IPS DF 4.7 (cell line): Measurements from ENCODE around the gene SAMD4A.

Source experiments
- DNase-seq: peaks from one replicate; pipeline ENCODE4 v3.0.0-alpha.2; 2013; ENCODE audit warnings: low spot score; ENCODE audit errors: extremely low read depth

The SAMD4A gene

DNA sequence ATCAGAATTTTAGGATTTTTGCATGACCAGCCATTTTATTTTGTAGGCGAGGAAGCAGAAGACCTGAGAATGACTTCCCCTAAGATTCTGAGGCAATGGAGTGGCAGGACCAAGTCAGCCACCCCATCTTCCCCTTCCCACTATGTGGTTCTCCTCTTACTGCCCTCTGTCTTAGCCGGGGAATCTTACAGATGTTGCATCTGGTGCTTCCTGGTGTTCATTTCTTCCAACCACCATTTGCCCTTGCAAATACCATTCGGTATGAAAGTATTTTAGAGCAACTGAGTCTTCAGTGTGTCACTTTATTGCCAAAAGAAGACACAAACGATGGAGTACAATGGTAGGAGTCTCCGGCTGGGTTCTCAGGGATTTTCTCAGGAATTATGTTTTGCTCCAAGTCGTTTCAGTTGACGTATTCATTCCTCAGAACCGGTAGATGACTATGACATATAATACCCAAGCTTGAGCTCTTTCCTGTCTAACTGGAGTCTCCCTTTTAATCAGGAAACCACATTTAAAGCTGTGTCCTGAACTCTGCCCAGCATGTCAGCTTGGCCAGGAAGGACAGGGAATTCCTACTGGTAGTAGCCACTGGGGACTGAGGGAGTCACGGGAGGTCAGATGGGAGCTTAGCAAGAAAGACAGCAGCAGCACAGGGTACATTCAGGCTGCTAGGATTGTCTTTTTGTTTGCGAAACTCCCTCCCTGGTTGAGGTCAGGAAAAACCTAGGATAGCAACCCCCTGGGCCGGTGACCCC is 87.0 kb downstream of the SAMD4A start:
- DNase-seq, result no peak

DNA sequence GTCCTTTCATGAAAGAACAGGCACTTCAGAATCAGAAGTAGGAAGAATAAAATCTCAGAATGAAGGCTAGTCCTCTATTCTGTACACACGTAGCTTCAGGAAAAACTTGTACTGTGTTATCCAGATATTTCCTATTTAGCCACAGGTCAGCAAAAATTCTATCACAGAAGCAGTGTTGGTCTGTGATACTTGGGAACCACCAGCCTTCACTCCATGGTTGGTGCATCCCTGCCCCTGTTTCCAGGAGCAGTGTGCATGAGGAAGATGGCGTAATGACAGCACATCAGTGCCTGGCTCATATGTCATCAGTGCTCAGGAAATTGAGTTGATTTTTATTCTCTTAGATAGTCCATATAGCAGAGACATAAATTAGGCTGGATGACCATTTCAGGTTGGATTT is 87.7 kb downstream of the SAMD4A start:
- DNase-seq, result no peak

DNA sequence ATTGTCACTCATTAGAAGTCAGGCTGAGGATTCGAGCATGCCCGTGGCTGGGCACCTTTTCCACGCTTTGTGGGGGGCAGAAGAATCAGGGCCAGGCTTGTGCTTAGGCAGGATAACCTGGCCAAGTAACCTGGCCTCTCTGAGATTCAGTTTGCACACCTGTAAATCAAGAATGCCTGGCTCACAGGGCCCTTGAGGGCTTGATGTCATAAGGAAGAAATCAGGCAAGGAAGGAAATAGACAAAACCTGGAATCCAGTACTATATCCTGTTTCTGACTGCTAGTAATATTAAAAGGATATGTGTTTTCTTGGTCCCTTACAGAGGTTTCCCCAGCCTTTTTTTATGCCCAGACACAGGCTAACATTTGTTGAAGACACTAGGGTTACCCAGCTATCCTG is 91.9 kb downstream of the SAMD4A start:
- DNase-seq, result no peak

DNA sequence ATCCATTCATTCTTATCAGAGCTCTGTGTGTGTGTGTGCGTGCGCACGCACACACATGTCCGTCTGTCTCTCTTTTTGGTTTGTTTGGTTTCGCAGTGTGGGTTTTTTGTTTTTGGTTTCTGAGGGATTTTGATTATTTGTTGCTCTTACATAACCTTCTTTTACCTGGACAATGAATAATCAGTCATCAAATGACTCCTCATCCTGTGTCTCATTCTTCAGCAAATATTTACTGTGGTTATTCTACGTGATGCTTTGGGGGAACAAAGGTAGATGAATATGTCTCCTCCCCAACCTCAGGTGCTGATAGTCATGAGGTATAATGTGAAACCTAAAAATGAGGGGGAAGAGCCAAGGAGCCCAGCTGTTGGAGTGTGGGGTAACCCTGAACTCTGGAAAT is 92.4 kb downstream of the SAMD4A start:
- no peak for DNase-seq

DNA sequence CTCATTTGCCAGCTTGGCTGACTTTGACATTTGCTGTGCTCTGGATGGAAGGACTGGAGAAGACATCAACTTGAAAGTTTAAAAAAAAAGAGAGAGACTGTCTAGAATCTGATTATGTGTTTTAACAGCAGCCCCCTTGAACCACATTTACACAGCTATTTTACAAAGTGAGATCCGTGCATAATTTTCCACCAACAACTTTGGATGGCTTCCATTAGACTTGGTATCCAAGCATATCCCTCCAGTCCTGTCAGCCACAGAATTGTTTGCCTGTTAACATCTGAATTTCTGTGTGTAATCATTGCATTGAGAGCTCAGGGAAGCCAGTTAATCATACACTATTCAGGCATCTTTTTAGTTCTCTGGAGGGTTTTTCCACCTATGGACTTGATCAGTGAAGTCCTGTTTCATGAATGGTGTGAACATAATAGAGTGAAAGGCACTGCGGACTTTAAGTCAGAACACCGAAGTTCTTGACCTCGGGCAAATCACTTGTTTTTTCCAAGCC is 93.7 kb downstream of the SAMD4A start:
- no peak for DNase-seq

DNA sequence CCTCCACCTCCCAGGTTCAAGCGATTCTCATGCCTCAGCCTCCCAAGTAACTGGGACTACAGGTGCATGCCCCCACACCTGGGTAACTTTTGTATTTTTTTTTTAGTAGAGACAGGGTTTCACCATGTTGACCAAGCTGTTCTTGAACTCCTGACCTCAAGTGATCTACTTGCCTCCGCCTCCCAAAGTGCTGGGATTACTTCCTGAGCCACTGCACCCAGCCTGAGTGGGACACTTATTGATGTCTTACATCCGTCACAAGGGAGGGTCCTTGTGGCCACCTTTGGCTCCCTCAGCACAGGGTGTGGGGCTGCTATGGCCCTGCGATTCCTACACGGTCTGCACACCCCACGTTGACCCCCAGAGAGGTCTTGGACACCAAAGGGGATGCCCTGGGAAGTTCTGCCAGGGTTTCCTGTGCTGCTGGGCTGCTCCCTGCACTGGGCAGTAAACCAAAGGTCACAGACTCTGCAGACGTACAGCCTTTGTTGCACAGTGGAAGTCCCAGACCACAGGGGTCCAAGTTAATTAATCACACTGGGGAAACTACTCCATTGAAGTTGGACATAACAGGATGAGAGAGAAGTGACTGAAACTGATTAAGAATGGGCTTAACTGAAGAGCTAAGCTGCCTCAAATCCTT is 95.7 kb downstream of the SAMD4A start:
- no peak for DNase-seq

DNA sequence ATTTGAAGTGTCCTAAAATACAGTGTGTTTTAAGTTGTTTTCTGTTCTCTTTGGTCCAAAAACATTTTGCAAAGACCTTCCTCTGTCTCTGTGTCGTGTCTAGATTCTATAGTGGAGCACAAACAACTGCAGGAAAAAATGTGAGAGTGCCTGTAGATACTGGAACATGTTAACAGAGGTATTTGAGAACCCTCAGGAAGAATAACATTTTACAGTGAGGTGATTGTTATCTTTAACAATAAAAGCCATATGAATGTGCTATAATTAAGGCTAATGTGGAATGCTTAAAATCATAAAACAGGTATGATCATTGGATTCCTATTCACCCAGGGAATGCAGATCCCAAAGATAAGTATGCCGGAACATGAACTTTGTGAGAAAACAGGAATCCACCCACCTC is 98.0 kb downstream of the SAMD4A start:
- DNase-seq, result no peak

DNA sequence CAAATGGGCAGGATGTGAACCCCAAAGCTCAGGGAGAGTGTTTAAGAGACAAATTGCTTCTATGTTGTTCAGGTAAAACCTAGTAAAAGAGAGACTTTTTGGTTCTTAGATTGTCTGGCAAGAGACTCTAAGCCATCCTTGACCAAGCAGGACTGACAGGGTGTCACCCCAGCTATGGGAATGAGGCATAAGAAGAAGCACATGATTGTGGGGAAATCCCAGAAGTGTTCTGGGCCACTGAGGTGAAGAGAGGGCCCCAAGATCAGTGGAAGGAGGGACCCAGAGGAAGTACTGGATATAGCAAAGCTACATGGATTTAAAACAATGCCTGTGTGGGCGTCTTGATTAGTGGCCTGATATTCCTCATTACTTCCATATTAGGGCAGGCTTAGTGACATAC is 99.0 kb downstream of the SAMD4A start:
- no peak for DNase-seq

DNA sequence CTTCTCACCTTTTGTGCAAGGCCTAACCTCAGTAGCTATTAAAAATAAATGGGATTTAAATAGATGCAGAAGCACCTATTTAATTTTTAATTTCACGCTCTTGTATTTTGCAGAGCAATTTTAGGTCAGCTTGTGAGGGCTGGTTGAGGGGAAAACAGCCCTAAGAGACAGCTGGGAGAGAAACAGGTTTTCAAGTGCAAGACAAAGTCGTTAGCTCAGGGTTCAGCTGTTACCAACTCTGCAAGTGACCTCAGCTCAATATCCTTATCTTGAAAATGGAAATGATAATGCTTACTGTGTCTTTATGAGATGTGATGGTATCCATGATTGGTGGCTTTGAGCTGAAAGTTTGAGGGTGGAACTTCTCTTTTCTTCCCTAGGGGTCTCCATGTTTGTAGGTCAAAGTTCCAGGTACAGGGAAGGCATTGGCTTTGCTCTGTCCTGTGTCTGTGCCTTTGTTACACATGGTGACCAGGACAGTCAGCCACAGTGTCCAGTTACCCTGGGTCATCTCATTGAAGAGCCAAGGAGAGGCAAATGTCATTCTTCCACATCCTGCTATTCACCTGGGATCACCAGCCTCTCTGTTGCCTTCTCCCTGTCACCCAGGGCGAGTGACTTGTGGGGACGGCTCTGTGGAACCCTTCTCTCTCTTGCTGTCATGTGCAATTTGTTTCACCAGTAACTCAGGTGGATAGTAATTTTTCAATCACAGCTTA is 100.3 kb downstream of the SAMD4A start:
- no peak for DNase-seq

DNA sequence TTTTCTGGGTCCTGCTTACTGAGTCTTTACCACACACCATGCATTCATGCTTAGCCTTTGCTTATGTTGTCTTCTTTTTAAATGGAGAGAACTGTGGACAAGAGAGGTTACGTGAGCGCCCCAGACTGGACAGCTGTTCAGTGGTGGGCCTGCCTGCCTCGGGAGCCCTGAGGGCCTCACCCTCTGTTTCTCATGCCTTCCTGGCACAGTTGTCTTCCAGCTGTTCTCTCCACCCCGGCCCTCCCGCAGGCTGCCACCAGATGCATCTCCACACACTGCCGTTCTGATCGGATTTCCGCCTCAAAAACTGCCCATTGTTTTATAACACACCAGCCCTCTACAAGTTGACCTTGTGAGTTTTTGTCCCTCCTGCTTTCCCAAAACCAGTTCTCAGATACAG is 100.8 kb downstream of the SAMD4A start:
- DNase-seq, result no peak

DNA sequence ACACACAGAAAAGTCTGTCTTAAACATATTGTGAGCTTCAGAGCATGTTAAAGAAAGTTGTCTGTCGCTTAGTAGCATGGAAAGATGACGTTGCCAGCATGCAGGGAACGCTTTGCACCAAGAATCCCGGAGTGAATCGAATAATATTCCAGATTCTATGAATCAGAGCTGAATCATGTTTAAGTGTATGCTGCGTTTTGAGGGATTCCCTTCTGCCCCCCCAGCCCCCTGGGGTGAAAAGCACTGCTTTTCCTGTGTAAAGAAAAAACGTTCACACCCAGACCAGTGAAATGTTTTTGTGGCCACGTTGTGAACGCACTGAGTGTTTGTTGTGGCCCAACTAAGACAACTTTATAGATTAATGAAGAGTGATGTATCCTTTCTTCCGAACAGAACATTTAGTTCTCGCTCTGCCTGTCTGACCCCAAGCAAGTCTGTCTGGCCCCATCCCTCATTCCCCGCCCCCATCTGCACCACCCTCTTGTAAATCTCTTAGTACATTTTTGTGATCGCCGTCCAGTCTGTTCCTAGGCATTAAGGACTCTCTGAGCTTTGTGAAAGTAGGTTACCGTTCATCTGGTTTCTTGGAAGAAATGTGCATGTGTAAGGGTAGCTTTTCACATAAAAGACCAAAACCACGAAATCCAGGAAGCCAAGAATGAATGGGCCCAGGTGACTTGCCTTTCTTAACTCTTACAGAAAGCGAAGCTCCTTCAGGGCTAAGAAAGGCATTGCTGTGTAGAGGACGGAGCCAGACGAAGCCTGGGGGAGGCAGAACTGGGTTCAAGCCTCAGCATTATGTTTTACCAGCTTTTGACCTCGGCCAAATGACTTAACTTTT is 103.0 kb downstream of the SAMD4A start:
- DNase-seq, result no peak

DNA sequence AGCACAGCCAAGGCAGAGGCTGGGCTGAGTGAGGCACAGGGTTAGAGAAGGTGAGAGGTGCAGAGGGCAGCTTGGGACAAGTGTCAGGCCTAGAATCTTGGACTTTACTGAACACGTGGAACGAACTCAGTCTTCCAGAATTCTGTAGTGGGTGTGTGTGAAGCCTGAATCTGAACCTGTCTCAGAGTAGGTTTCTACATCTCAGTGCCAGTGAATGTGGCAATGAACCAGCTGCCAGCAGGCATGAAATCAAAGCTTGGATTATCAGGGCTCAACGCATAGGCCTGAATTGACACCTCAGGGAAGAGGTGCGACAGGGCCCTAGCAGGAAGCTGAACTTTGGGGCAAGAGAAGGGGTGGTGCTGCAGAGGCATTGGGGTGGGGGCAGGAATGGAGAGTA is 104.6 kb downstream of the SAMD4A start:
- no peak for DNase-seq

DNA sequence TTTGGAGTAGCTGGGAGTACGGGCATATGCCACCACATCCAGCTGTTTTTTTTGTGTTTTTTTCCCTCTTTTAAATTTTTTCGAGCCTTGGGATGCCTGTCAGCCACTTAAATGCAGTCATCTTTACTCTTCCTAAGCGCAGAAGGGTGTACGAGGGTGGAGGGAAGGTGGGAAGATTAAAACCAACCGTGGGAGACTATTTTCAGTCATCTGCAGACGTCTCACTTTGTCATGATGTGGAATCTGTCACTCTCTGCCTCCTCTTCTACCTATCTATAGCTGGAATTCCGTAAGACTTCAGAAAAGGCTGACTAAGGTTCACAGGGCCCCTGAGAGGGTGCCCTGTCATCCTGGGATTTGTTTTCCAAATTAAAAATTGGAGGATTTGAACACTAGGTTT is 105.3 kb downstream of the SAMD4A start:
- DNase-seq, result no peak

DNA sequence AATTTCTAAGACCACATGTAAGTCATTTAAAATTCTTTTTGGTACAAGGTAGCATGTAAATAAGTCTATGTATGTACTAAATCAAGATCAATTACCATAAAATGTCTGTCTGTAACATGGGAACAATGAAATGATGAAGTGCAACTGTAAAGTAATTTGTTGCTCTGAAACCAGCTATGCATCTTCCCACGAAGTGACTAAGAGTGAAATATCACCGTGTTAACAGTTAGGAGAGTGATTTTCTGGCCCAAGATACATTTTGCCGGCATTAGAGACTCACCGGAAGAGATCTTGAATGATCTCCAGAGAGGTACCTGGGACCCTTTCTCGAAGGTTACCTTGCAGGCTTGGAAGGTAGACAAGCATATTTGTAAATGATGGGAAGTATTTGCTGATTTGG is 105.8 kb downstream of the SAMD4A start:
- no peak for DNase-seq

DNA sequence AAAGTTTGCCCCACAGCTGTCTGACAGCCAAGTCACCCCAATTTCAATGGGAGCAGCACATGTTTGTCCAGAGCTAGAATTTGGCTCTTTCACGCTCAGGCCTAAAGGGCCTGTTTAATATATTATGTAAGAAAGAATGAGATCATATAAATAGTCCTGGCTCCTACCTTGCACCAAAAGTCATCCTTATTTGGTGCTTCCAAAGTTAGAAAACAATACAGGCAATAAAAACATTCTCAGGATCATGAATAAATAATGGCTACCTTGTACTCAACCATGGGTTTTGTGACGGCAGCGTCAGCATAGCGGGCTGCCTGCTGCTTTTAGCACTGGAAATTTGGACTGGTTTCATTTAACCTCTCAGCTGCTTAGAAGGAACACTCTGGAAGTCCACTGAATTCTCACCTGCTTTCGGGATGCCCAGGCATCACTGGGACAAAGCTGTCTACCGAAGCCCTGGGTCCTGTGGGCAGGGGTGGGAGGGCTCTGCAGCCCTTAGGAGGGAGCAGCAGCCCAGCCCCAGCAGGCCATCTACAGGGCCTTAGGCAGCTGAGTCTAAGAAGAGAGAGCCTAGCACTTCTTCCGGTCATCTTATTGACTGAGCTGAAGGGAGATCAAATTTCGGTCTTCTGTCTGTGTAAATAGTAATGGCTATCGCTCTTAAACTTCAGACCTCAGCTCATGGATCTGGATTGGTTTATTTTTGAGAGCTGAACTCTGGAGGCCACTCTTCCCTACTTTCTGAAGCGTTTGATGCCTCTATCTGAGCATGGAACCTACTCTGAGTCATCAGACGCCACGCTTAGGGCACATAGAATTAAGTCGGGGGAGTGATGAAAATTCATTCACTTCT is 106.5 kb downstream of the SAMD4A start:
- DNase-seq, result no peak

DNA sequence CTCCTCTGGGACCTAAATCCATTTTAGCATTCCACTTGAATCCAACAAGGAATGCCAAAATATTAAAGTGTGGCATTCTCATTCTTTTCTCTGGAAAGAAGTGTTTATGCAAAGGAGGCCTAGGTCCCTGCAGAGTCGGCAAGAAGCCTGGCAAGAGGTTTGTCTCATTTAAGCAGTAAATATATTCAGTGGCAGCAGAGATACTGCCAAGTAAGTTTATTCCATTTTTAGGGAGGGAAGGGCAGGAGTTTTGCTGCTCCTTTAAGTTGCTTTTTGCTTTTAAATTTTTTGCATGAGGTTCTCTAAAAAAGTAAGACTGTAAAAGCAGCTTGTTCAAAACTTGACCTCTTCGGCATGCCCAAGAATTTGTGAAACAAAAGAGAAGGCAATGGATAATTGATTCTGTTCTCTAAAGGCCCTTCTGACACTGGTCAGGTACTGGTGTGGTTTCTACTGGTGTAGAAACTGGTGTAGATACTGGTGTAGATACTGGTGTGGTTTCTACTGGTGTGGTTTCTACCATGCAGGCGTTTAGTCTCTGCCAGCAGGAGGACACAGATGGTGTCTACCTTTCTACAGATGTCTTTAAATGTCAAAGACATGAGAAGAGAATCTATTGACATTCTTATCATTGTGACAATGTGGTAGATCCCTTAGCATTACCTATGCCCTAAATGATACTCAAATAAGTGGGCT is 107.3 kb downstream of the SAMD4A start:
- no peak for DNase-seq

DNA sequence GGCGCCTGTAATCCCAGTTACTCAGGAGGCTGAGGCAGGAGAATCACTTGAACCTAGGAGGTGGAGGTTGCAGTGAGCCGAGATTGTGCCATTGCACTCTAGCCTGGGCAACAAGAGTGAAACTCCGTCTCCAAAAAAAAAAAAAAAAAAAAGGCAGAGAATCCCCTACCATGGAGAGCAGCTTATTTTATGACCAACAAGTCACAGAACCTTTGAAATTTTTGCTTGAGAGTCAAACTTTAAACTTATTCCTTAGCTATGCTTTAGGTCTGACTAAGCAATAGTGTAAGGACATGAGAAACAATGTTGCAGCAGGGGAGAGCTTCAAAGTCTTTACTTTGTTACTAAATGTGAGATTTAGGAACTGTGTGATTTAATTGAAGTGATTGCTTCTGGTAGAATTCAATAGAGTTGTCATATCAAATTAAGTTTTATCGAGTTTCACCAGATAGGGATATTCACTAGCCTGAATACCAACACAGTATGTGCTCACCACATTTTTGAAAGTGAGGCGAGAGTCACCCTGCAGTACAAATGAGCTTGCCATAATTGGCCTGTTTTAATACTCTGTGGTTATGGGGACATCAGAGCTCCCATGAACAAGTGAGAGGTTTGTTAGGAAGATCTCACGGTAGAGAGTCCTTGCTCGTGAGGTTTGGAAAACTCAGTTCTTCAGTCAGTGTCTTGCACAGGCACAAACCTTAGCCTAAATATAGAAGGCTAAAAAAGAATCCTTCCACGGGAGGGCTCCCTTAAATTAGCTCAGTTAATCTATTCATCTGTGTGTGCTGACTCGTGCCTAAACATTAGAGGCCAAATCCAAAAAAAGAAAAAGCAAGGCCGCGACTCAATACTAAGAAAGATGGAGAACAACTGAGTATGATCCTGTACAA is 108.6 kb downstream of the SAMD4A start:
- no peak for DNase-seq

DNA sequence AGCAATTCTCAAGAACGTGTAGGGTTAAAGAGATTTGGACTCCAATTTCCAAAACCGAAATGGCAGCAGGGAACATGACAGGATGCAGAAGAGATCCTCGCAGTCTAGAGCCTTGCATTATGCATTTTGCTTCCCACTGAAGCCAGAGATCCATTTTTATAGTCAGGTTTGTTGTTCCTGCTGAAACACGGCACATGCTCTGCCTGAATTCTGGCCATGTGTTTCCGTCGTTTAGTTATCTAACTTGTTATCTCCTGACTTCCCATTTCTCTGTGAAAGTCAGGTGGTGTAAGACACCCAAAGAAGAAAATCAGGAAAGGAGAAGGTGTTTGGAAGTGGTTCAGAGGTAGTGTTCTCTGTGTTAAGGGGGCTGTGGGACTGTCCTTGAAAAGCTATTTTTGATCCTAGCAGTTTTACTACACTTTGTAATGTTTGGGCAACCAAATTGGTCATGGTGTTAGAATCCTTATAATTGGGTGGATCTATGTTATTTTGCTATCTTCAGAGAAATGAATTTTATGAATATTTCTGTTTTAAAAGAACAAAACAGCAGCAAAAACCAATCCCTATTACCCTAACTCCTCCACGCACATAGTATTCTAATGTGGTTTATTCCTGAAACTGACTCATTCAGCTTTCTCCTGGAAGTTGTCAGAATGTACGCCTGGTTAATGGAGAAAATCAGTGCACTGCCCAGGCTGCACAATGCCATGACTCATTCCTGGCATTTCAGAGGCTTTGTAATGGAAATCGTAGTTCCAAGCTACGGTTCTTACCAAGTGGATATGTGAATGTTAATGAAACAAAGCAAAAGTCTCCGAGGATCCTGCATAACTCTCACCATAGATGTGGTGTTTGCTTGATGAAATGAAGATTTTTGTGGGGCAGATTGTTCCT is 110.1 kb downstream of the SAMD4A start:
- peak; percentile 84 for DNase-seq
